GM19240 (cell line): ENCODE results near the gene ENPP3.

Source experiments
- DNase-seq: peaks from one replicate; pipeline ENCODE4 v3.0.0; 2011; ENCODE audit warnings: low spot score; ENCODE audit not compliant: insufficient read length

The ENPP3 gene

DNA sequence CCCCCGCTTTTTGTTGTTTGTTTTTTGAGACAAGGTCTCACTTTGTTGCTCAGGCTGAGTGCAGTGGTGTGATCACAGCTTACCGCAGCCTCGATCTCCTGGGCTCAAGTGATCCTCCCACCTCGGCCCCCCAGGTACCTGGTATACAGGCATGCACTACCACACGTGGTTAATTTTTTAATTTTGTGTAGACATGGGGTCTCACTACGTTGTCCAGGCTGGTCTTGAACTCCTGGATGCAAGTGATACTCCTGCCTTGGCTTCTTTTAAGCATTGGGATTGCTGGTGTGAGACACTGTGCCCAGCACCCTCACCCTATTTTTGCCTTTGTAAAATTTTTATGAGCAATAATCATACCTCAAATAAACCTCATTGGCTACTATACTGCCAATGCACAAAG lies 5.5 kb downstream of the ENPP3 start:
- DNase-seq, result no peak

DNA sequence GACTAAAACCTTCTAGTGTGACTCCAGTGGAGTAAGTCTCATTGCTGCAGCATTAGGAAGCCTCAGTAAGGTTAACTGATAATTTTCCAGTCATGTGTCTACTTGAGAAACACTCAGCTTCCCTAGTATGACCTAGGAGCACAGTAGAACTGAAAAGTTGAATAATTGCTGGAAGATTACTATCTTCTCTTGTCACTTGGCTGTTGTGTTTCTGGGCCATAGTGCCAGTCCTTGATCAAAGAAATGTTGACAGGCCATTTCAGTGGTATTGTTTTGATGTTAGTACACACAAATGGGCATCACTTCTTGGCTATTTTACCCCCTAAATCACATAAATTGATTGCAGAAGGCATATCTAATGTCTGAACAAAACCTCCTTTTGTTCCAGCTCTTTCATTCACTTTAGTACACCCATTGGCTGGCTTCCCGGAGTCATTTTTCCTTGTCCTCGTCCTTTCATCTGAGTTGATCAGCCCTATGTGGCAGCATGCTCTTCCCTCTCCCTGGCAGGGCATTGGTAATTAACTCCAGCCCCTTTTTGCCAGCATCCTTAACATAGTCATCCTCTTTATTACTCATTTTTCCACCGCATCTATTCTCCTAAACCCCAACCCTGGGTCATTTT lies 6.0 kb downstream of the ENPP3 start:
- no peak for DNase-seq

DNA sequence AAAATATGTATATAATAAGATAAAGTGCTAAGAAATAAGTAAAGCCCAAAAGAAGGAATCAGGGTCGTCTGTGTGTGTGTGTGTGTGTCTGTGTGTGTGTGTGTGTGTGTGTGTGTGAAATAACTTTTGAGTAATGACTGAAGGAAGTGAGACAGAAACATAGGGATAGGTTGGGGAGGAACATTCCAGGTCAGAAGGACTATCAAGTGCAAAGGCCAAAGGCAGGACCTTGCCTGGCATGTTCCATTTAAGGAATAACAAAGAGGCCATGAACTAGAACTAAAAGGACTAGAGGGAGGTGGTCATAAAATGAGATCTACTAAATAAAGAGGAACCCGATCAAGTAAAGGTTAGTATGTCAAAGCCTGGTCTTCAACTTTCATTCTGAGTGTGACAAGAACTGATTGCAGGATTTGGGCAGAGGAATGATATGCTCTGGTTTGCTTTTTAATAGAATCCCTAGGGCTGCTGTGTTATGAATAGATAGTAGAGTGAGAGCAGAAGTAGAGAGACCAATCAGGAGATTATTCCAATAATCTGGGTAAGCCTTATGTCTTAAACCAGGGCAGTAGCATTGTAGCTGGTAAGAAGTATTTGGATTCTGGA lies 6.9 kb downstream of the ENPP3 start:
- no peak for DNase-seq

DNA sequence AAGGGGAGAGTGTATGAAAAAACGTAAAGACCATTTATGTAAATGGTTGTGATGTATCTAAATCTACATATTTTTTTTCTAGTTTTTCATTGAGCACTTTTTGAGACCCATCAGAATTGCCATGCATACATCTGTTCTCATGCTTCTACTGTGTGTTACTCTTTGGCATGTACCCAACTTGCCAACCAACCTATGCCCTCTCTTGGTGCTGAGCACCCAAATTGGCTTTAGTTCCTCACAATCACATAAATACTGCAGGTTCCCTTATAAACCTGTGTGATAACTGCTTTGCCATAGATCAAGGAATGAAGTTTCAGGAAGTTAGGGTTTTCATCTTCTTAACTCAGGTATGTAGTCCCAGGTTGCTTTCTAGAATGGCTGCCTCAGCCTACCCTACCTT lies 7.8 kb downstream of the ENPP3 start:
- DNase-seq, result no peak

DNA sequence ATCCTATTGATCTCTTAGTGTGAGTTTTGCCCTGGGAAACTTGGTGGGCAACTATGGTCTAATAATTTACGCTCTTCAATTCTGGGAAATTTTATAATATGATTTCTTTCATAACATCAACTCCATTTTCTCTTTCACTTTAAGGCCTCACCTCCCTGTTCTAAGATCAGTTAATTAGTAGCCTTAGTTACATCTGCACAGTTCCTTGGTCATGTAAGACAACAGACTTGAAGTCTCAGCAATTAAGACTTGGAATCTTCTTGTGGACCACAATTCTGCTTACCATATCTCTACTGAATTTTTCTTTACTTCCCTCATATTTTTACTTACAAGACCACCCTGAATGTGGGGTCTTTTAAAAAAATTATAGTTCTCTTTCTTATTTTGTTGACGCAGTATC lies 8.7 kb downstream of the ENPP3 start:
- DNase-seq, result no peak

DNA sequence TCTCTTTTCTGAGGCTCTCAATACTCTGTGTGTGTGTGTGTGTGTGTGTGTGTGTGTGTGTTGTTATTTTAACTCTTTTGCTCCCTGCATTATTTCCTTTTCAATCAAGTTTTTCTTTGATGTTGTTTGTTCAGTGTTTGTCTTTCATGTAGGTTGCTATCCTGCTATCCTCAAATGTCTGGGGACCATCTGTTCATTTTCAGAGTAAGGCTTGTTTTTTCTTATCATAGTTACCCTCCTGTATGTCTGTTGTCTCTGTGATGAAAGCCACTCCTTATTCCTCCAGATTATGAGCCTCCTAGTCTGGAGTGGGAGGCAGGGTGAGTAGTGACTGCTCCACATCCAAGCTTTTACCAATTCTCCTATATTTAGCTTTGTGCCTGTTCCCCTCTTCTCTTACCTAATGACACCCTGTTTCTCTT lies 9.2 kb downstream of the ENPP3 start:
- DNase-seq, result no peak

DNA sequence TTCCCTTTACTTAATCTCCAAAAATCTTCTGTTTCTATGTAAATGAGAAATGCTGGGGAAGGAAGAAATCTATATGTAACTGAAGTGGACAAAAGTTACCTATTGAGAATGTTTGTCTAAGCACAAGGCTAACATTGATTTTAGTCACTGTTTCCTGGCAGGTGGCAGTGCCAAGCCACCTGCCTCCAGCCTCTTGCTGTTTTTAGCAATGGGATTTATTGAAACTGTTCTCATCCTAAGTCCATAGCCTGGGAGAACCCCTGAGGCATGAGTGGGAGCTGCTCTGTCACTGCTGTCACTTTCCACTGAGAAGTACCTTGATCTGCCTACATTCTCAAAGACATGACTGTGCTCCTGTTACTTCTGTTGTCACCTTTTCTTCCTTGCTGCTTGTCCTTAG lies 14.7 kb downstream of the ENPP3 start:
- no peak for DNase-seq

DNA sequence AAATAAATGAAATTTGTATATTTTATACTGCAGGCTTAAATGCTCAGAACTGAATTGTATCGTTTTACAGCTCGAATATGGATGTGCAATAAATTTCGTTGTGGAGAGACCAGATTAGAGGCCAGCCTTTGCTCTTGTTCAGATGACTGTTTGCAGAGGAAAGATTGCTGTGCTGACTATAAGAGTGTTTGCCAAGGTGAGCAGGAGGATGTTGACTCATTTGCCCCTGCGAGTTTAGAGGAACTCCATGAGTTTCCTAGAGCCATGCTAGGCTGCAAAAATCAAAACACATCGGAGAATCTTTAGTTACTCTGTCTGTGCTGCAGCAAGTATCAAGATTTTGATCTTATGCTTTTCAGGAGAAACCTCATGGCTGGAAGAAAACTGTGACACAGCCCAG lies 15.4 kb downstream of the ENPP3 start:
- no peak for DNase-seq

DNA sequence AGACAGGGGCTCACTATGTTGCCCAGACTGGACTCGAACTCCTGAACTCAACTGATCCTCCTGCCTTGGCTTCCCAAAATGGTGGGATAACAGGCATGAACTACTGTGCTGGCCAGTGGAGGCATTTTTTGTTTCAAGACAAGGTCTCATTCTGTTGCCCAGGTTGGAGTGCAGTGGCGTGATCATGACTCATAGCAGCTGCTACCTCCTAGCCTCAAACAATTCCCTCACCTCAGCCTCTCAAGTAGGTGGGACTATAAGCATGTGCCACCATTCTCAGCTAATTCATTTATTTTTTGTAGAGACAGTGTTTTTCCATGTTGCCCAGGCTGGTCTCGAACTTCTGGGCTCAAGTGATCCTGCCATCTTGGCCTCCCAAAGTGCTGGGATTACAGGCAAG lies 17.2 kb downstream of the ENPP3 start:
- no peak for DNase-seq

DNA sequence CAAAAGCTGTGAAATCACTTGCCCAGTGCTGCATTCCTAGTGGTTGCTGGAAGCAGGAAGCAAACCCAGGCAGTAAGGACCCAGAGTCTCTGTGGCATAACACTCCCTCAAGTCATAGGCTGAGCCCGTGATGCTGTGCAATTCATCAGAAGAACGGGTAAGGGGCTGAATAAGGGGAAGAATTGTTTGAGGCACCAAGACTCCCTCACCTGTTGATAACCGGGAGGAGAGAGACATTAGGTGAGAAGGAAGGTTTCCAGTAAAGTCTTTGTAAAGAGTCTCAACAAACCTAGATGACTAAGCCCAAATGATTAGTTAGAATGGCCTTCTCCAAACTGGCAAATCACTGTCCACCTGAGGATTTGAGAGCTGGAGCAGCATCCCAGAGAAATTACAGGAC lies 18.3 kb downstream of the ENPP3 start:
- no peak for DNase-seq

DNA sequence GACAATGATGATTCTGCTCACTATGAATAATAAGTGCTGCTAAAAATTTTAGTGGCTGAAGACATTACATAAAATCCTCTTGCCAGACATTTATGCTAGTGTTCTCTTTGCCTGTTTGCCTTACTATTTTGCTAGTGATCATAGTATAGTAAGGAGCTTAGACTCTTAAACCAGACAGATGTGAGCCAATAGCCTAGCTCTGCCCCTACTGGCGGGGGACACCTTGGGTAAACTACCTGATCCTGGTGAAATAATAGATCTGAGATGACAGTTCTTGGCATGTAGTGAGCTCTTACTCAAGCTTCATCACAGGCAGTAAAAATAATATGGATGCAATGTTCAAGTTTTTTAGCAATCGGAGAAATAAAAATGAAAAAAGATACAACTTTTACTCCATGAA lies 18.8 kb downstream of the ENPP3 start:
- no peak for DNase-seq

DNA sequence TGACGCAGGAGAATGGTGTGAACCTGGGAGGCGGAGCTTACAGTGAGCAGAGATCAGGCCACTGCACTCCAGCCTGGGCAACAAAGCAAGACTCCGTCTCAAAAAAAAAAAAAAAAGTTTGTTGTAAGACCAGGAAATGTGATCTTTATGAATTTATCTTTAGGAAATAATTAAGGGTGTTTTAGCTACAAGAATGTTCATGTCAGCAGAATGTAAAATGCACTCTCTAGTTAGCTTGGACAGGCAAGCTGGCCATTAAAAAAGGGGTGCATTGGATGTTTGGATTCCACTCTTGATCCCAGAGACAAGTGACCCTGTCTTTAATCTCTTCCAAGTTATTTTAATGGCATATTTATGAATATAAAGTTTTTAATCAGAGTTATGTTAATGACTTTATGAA lies 19.6 kb downstream of the ENPP3 start:
- DNase-seq, result no peak

DNA sequence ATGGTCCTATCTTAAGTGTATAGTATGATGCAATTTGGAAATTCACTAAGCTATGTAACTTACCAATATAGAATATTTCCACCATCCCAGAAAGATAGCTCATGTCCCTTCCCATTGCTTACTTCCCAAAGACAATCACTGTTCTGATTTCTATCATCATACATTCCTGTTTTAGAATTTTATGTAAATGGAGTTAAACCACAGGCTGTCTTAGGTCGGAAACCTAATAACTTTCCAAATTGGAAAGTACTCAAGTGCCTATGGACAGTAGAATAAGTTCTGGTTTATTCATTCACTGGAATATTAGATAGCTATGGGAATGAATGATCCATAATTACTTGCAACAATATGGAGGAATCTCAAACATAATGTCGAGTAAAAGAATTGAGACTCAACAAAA lies 20.1 kb downstream of the ENPP3 start:
- no peak for DNase-seq

DNA sequence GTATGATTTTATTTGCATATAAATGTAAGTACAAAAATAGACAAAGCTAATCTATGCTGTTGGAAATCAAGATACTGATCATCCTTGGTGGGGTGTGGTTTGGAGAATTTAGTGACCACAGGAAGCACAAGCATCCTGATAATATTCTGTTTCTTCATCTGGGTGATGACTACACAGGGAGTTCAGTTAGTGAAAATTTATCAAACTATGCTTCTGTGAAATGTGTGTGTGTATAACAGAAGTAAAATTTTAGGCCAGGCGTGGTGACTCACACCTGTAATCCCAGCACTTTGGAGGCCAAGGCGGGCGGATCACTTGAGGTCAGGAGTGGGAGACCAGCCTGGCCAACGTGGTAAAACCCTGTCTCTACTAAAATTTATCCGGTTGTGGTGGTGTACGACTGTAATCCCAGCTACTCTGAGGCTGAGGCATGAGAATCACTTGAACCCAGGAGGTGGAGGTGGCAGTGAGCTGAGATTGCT lies 20.6 kb downstream of the ENPP3 start:
- DNase-seq, result no peak

DNA sequence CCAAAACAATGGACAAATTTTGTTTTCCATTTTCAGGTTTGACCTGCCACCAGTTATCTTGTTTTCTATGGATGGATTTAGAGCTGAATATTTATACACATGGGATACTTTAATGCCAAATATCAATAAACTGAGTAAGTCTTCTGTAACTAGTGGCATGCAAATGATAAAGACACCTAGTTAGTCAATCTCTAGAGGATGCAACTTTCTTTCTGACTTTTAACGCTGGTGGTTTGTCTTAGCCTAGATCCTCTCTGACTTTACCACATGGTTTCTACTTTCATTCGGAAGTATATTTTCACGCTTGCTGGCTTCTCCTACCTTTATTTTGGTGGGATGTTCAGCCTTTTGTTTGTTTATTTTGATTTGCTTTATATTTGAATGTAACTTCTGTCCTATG lies 21.2 kb downstream of the ENPP3 start:
- DNase-seq, result no peak

DNA sequence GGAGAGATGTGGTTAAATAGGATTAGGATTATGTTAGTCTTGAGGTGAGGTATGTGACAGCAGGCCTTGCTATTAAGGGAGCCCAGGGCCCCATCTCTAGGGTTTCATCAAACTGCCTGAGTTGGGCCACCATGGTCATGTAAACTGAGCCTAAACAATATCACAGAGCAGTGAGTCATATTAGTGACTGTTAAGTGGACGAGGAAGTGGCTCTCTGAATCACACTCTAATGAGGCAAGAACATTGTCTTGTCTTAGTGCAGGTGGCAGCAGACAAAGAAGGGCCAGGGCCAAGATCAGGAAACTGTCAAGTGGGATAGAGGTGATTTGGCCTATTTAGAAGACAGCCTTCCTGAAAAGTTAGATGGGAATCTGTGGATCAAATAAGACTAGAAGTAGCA lies 23.1 kb downstream of the ENPP3 start:
- DNase-seq, result no peak

DNA sequence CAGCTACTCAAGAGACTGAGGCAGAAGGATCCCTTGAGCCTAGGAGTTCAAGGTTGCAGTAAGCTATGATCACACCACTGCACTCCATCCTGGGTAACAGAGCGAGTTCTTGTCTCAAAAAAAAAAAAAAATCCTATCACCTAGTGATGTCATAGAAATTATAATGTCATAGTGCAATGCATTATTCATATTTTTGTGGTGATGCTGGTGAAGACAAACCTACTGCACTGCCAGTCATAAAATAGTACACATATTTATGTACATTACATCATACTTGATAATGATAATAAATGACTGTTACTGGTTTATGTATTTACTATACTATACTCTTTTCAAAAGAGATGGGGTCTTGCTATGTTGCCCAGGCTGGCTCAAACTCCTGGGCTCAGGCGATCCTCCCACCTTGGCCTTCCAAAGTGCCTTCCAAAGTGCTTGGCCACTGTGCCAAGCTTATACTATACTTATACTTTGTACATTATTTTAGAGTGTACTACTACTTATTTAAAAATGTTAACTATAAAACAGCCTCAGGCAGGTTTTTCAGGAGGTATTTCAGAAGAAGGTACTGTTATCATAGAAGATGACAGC lies 26.6 kb downstream of the ENPP3 start:
- DNase-seq, result no peak

DNA sequence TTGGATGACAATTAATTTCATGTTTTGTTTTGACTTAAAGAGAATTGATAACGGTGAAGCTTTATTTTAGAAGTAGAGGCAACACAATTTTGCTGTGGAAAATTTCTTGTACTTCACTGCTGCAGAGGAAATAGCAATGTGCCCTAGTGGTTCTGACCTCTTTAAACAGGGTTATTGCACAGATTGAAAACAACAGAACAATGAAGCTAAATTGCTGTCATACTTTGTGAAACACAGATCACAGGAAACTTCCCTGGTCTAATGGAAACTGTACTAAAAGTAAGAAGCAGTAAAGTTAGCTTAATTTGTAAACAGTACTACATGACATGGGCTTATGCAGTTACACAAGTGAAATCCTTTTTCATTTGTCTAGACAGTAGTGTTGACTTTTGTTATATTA lies 32.8 kb downstream of the ENPP3 start:
- no peak for DNase-seq

DNA sequence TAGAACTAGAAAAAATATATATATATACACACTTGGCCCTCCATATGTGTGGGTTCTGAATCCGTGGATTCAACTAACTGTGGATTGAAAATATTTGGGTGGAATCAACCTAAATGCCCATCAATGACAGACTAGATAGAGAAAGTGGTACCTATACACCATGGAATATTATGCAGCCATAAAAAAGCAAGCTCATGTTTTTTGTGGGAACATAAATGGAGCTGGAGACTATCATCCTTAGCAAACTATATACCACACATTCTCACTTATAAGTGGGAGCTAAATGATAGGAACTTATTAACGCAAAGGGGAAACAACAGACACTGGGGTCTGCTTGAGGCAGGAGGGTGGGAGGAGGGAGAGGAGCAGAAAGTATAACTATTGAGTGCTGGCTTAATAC lies 36.1 kb downstream of the ENPP3 start:
- no peak for DNase-seq

DNA sequence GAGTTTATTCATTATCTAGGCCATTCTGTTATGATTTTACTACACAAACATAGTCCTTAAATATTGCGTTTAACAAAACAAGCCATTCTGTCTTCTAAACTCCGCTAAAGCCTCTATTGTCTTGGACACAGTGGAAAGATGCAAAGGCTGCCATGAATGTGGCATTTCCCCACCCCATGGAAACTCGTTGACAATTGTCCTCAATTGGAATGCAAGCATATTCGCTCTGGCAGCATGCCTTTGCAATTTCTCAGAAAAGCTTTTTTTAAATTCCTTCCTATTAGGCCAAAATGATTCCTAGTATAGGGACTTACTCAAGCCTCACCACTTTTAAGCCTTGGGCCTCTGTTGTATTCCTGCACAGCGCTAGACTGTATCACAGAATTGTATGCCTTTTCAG lies 41.3 kb downstream of the ENPP3 start:
- no peak for DNase-seq

DNA sequence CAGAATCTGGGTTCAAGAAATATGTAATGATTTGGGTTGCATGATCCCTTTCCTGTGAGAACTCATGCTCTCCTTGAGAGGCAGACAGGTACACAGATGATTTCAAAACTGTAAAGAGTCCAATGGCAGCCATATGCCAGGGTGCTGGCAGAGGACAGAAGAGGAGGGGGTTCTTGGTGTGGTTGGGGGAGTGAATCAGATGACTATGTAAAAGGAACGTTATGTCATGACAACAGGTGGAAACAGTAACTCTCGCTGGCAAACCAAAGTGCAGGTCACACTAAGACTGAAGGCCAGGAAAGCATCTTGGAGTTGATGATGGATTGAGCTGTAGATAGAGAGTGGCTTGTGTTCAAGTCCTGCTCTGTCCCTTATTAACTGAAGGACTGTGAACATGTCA lies 43.8 kb downstream of the ENPP3 start:
- no peak for DNase-seq

DNA sequence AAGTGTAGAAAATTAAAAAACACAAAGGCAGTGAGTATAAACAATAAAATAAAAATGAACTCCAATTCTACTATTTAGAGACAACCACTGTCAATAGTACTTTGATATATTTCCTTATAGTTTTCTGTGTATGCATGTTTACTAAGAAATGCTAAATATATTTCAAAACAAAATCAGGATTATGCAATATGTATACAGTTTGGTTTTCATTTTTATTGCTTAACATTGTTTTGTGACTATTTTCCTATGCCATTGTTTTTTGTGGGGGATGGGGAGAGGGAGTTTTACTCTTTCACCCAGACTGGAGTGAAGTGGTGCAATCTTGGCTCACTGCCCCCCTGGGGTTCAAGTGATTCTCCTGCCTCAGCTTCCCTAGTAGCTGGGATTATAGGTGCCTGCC lies 44.5 kb downstream of the ENPP3 start:
- no peak for DNase-seq

DNA sequence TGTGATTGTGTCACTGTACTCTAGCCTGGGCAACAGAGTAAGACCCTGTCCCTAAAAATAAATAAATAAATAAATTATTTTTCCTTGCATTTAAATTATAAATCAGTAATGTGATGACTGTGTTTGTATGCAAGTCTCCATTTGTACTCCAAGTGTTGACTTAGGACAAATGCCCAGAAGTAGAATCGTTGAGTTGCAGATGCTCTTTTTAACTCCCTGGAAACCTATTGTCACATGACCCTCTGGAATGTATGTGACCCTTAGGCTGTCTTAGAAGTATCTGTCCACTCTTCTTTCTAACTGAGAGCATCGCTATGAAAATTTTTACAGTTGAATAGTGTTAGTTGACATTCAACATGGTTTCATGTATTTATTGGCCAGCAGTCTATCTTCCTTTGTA lies 45.3 kb downstream of the ENPP3 start:
- no peak for DNase-seq
